ENCODE measurements around the gene NEDD4L. TPM values are rescaled to one million over a fixed set of nuclear protein-coding genes. Genes with fewer than 3 reads are reported as not detected.

Gene NEDD4L
- total and polyA plus RNA-seq, 4 donors = 10.2 to 20.3 (median 13.2) TPM

GRCh38 chr18:58106289-58107070 lies 62.5 kb downstream of the NEDD4L start (continued):
- TF ChIP-seq CTCF (IDR thresholded peaks at IDR 0.05; ENCODE audit: low read depth, low read length, missing input control) (no peak), JUND (IDR thresholded peaks at IDR 0.05) (no peak), HNF4G (IDR thresholded peaks at IDR 0.05) (no peak)

- WGBS = 100% methylated on average over 2 of the region's 2 CpGs
- Histone ChIP-seq H3K27me3 (ENCODE audit: control insufficient read depth in 4 of 4, insufficient read depth in 4 of 4, low read length in 3 of 4) (no peaks in the 10 kb centered on the region), H3K36me3 (ENCODE audit: control insufficient read depth in 4 of 4, insufficient read depth in 3 of 4, low read depth in 1 of 4, low read length in 3 of 4) (no peaks in the 10 kb centered on the region), H3K27ac (ENCODE audit: low read depth in 1 of 2, low read length in 2 of 2) (no peak overlapping the region), H3K9ac (ENCODE audit: low read depth in 1 of 2, low read length in 2 of 2) (no peak overlapping the region), H3K4me3 (ENCODE audit: low read depth in 1 of 3, low read length in 3 of 3) (no peak overlapping the region), H3K9me3 (ENCODE audit: control insufficient read depth in 4 of 4, low read length in 3 of 4) (no peaks in the 10 kb centered on the region), H3K4me1 (ENCODE audit: control insufficient read depth in 4 of 4, insufficient read depth in 4 of 4, low read length in 3 of 4) (no peaks in the 10 kb centered on the region)
- DNase-seq (ENCODE audit: low spot score) = no peak
- TF ChIP-seq TAF1 (conservative IDR thresholded peaks at IDR 0.05) (no peak), CTCF (IDR thresholded peaks at IDR 0.05; ENCODE audit: low read depth, low read length, missing input control) (no peak), HNF4A (conservative IDR thresholded peaks at IDR 0.05) (no peak), REST (IDR thresholded peaks at IDR 0.05) (no peak), GABPA (IDR thresholded peaks at IDR 0.05 in 1 of 2, conservative IDR thresholded peaks at IDR 0.05 in 1 of 2) (no peak), EGR1 (IDR thresholded peaks at IDR 0.05; ENCODE audit: low read depth in 2 of 2) (no peak)
- TF ChIP-seq, protein P1, sequence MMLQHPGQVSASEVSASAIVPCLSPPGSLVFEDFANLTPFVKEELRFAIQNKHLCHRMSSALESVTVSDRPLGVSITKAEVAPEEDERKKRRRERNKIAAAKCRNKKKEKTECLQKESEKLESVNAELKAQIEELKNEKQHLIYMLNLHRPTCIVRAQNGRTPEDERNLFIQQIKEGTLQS (IDR thresholded peaks at IDR 0.05) = no peak
These were observed 65.2 kb downstream of the NEDD4L start for GRCh38 chr18:58109256-58109655.

DNA sequence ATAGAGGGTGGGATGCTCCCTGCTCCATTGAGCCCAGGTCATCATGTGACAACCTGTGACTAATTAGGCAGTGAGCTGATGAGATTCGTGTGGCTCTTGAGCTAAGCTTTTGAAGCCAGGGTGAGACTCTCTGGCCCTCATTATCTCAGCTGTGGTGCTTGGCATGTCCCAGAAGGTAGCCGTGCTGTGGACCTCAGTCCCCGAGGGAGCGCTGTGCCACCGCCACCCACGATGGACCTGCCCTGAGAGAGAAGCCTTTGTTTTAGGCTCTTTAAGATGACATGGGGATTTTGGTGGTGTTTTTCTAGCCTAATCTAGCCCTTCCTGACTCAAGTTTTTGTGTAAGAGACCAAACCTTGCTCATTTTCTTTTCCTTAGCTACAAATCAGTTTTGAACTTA lies 66.4 kb downstream of the NEDD4L start:
- Histone ChIP-seq H3K4me1 (ENCODE audit: control insufficient read depth in 4 of 4, insufficient read depth in 4 of 4, low read length in 3 of 4) (no peaks in the 10 kb centered on the region), H3K36me3 (ENCODE audit: control insufficient read depth in 4 of 4, insufficient read depth in 3 of 4, low read depth in 1 of 4, low read length in 3 of 4) (no peaks in the 10 kb centered on the region), H3K9me3 (ENCODE audit: control insufficient read depth in 4 of 4, low read length in 3 of 4) (no peaks in the 10 kb centered on the region), H3K27me3 (ENCODE audit: control insufficient read depth in 4 of 4, insufficient read depth in 4 of 4, low read length in 3 of 4) (no peaks in the 10 kb centered on the region), H3K4me3 (ENCODE audit: low read depth in 1 of 3, low read length in 3 of 3) (no peak overlapping the region), H3K9ac (ENCODE audit: low read depth in 1 of 2, low read length in 2 of 2) (no peak overlapping the region), H3K27ac (ENCODE audit: low read depth in 1 of 2, low read length in 2 of 2) (no peak overlapping the region)
- 77% methylated on average over 6 of the region's 6 CpGs for WGBS
- DNase-seq (ENCODE audit: low spot score) = no peak
- TF ChIP-seq JUND (IDR thresholded peaks at IDR 0.05) (no peak), RXRA (IDR thresholded peaks at IDR 0.05) (no peak), FOXA2 (IDR thresholded peaks at IDR 0.05) (no peak), REST (IDR thresholded peaks at IDR 0.05) (no peak), RAD21 (IDR thresholded peaks at IDR 0.05) (no peak), HNF4G (IDR thresholded peaks at IDR 0.05) (no peak), MAX (IDR thresholded peaks at IDR 0.05) (no peak)
- TF ChIP-seq, protein P2, sequence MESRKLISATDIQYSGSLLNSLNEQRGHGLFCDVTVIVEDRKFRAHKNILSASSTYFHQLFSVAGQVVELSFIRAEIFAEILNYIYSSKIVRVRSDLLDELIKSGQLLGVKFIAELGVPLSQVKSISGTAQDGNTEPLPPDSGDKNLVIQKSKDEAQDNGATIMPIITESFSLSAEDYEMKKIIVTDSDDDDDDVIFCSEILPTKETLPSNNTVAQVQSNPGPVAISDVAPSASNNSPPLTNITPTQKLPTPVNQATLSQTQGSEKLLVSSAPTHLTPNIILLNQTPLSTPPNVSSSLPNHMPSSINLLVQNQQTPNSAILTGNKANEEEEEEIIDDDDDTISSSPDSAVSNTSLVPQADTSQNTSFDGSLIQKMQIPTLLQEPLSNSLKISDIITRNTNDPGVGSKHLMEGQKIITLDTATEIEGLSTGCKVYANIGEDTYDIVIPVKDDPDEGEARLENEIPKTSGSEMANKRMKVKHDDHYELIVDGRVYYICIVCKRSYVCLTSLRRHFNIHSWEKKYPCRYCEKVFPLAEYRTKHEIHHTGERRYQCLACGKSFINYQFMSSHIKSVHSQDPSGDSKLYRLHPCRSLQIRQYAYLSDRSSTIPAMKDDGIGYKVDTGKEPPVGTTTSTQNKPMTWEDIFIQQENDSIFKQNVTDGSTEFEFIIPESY (IDR thresholded peaks at IDR 0.05) = no peak

Measured in liver (tissue), 9 donors.